ENCODE results near the gene GALNT18.

GALNT18 gene

DNA sequence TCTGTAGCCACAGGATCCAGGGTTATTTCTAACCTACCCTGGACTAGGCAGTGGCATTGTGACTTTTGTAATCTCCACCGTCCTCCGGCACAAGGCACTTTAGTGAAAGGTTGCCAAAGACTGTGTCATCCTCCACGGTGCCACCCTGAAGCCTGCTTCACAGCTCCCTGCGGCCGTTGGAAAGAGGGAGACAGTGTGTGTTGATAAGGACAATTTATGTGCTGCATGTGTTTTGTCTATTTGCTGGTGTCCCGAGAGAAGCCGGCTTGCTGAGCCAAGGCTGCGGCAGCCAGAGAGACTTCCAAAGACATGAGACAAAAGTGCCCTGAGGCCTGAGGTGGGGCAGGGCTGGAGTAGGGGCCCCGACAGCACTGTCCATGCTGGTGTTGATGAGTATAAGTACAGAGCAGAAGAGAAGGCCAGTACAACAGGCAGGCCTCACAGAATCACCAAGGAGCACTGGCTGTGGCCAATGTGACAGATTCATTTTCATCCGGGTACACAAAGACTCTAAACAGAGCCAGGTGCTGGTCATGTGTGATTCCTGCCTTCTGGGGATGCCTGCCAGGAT is 40.9 kb downstream of the GALNT18 start:
- no peak; the same call in 2 of the 3 replicates for ATAC-seq
- no peak for TF ChIP-seq SNAI2 (CRISPR knock-in tag; IDR thresholded peaks at IDR 0.05)
- TF ChIP-seq GLIS3 (CRISPR knock-in tag; IDR thresholded peaks at IDR 0.05) = no peak
- no peak for TF ChIP-seq ISL1 (CRISPR knock-in tag; IDR thresholded peaks at IDR 0.05)
- TF ChIP-seq PPARA (CRISPR knock-in tag; IDR thresholded peaks at IDR 0.05; ENCODE audit: borderline replicate concordance) = no peak
- TF ChIP-seq TCF4 (CRISPR knock-in tag; IDR thresholded peaks at IDR 0.05; ENCODE audit: borderline replicate concordance) = no peak
- TF ChIP-seq, protein P1, sequence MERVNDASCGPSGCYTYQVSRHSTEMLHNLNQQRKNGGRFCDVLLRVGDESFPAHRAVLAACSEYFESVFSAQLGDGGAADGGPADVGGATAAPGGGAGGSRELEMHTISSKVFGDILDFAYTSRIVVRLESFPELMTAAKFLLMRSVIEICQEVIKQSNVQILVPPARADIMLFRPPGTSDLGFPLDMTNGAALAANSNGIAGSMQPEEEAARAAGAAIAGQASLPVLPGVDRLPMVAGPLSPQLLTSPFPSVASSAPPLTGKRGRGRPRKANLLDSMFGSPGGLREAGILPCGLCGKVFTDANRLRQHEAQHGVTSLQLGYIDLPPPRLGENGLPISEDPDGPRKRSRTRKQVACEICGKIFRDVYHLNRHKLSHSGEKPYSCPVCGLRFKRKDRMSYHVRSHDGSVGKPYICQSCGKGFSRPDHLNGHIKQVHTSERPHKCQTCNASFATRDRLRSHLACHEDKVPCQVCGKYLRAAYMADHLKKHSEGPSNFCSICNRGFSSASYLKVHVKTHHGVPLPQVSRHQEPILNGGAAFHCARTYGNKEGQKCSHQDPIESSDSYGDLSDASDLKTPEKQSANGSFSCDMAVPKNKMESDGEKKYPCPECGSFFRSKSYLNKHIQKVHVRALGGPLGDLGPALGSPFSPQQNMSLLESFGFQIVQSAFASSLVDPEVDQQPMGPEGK (CRISPR knock-in tag; IDR thresholded peaks at IDR 0.05; ENCODE audit: borderline replicate concordance) = no peak
- no peak for TF ChIP-seq ARNTL (CRISPR knock-in tag; IDR thresholded peaks at IDR 0.05; ENCODE audit: borderline replicate concordance, low read depth)
- no peak for TF ChIP-seq ZFP30 (CRISPR knock-in tag; IDR thresholded peaks at IDR 0.05)
- no peak for TF ChIP-seq ESRRG (CRISPR knock-in tag; IDR thresholded peaks at IDR 0.05)
- TF ChIP-seq, protein P2, sequence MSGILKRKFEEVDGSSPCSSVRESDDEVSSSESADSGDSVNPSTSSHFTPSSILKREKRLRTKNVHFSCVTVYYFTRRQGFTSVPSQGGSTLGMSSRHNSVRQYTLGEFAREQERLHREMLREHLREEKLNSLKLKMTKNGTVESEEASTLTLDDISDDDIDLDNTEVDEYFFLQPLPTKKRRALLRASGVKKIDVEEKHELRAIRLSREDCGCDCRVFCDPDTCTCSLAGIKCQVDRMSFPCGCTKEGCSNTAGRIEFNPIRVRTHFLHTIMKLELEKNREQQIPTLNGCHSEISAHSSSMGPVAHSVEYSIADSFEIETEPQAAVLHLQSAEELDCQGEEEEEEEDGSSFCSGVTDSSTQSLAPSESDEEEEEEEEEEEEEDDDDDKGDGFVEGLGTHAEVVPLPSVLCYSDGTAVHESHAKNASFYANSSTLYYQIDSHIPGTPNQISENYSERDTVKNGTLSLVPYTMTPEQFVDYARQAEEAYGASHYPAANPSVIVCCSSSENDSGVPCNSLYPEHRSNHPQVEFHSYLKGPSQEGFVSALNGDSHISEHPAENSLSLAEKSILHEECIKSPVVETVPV (CRISPR knock-in tag; IDR thresholded peaks at IDR 0.05) = no peak
- no peak for TF ChIP-seq ZNF565 (CRISPR knock-in tag; conservative IDR thresholded peaks at IDR 0.05; ENCODE audit: low read depth)
- TF ChIP-seq, protein P3, sequence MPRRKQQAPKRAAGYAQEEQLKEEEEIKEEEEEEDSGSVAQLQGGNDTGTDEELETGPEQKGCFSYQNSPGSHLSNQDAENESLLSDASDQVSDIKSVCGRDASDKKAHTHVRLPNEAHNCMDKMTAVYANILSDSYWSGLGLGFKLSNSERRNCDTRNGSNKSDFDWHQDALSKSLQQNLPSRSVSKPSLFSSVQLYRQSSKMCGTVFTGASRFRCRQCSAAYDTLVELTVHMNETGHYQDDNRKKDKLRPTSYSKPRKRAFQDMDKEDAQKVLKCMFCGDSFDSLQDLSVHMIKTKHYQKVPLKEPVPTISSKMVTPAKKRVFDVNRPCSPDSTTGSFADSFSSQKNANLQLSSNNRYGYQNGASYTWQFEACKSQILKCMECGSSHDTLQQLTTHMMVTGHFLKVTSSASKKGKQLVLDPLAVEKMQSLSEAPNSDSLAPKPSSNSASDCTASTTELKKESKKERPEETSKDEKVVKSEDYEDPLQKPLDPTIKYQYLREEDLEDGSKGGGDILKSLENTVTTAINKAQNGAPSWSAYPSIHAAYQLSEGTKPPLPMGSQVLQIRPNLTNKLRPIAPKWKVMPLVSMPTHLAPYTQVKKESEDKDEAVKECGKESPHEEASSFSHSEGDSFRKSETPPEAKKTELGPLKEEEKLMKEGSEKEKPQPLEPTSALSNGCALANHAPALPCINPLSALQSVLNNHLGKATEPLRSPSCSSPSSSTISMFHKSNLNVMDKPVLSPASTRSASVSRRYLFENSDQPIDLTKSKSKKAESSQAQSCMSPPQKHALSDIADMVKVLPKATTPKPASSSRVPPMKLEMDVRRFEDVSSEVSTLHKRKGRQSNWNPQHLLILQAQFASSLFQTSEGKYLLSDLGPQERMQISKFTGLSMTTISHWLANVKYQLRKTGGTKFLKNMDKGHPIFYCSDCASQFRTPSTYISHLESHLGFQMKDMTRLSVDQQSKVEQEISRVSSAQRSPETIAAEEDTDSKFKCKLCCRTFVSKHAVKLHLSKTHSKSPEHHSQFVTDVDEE (CRISPR knock-in tag; IDR thresholded peaks at IDR 0.05) = no peak
- TF ChIP-seq ZC3H10 (CRISPR knock-in tag; IDR thresholded peaks at IDR 0.05) = no peak
- TF ChIP-seq, protein P4, sequence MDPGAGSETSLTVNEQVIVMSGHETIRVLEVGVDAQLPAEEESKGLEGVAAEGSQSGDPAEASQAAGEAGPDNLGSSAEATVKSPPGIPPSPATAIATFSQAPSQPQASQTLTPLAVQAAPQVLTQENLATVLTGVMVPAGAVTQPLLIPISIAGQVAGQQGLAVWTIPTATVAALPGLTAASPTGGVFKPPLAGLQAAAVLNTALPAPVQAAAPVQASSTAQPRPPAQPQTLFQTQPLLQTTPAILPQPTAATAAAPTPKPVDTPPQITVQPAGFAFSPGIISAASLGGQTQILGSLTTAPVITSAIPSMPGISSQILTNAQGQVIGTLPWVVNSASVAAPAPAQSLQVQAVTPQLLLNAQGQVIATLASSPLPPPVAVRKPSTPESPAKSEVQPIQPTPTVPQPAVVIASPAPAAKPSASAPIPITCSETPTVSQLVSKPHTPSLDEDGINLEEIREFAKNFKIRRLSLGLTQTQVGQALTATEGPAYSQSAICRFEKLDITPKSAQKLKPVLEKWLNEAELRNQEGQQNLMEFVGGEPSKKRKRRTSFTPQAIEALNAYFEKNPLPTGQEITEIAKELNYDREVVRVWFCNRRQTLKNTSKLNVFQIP (CRISPR knock-in tag; IDR thresholded peaks at IDR 0.05; ENCODE audit: borderline replicate concordance, low read depth) = no peak
- no peak for TF ChIP-seq ZNF8 (CRISPR knock-in tag; IDR thresholded peaks at IDR 0.05)
- no peak for TF ChIP-seq TOX (CRISPR knock-in tag; IDR thresholded peaks at IDR 0.05; ENCODE audit: borderline replicate concordance)
- TF ChIP-seq CSDC2 (CRISPR knock-in tag; IDR thresholded peaks at IDR 0.05) = no peak
- no peak for TF ChIP-seq ZNF70 (CRISPR knock-in tag; IDR thresholded peaks at IDR 0.05)
- no peak for TF ChIP-seq OSR1 (CRISPR knock-in tag; IDR thresholded peaks at IDR 0.05)
- TF ChIP-seq ZFP3 (CRISPR knock-in tag; IDR thresholded peaks at IDR 0.05) = no peak

DNA sequence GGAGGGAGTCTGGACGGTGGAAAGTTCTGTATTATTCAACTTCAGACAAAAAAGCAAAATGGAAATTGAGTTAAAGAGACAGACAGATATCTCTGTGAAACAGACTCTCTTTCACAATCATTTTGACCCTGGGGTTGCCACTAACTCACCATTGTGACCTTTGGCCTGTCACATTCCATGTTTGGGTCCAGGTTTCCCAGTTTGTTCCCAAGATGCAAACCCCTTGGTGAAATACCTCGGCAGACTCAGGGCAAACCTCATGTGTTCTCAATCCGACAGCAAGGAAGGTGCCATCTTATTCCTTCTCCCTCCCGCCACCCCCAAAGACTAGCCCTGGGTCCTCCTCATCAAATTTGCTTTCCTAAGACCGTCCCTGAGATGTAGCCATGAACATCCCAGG is 41.8 kb downstream of the GALNT18 start:
- no peak for ATAC-seq
- TF ChIP-seq CSDC2 (CRISPR knock-in tag; IDR thresholded peaks at IDR 0.05) (no peak), SNAI2 (CRISPR knock-in tag; IDR thresholded peaks at IDR 0.05) (no peak), GLIS3 (CRISPR knock-in tag; IDR thresholded peaks at IDR 0.05) (no peak), BACH2 (CRISPR knock-in tag; IDR thresholded peaks at IDR 0.05; ENCODE audit: borderline replicate concordance) (no peak), ISL1 (CRISPR knock-in tag; IDR thresholded peaks at IDR 0.05) (no peak), PPARA (CRISPR knock-in tag; IDR thresholded peaks at IDR 0.05; ENCODE audit: borderline replicate concordance) (no peak), RARB (CRISPR knock-in tag; IDR thresholded peaks at IDR 0.05) (no peak), ZNF70 (CRISPR knock-in tag; IDR thresholded peaks at IDR 0.05) (no peak), ZNF565 (CRISPR knock-in tag; conservative IDR thresholded peaks at IDR 0.05; ENCODE audit: low read depth) (no peak), TCF4 (CRISPR knock-in tag; IDR thresholded peaks at IDR 0.05; ENCODE audit: borderline replicate concordance) (no peak), OSR1 (CRISPR knock-in tag; IDR thresholded peaks at IDR 0.05) (no peak), ZFP30 (CRISPR knock-in tag; IDR thresholded peaks at IDR 0.05) (no peak)
- TF ChIP-seq, protein P3 (CRISPR knock-in tag; IDR thresholded peaks at IDR 0.05) = no peak
- TF ChIP-seq, protein P1 (CRISPR knock-in tag; IDR thresholded peaks at IDR 0.05; ENCODE audit: borderline replicate concordance) = no peak
- TF ChIP-seq, protein P5, sequence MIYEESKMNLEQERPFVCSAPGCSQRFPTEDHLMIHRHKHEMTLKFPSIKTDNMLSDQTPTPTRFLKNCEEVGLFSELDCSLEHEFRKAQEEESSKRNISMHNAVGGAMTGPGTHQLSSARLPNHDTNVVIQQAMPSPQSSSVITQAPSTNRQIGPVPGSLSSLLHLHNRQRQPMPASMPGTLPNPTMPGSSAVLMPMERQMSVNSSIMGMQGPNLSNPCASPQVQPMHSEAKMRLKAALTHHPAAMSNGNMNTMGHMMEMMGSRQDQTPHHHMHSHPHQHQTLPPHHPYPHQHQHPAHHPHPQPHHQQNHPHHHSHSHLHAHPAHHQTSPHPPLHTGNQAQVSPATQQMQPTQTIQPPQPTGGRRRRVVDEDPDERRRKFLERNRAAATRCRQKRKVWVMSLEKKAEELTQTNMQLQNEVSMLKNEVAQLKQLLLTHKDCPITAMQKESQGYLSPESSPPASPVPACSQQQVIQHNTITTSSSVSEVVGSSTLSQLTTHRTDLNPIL (CRISPR knock-in tag; IDR thresholded peaks at IDR 0.05; ENCODE audit: low read depth) = no peak
- TF ChIP-seq, protein P4 (CRISPR knock-in tag; IDR thresholded peaks at IDR 0.05; ENCODE audit: borderline replicate concordance, low read depth) = no peak

Measured in SK-N-SH treated with all-trans-retinoic acid at 6 μM for 48 hours (cell line).